Transverse colon (tissue), 4 donors: Measurements from ENCODE around the gene LAMC1.

Source experiments
- CTCF ChIP-seq, 5 experiments: fragments of 200-600 bp in 3 of 5; fragments of 450-650 bp in 2 of 5; sonication (generic) in 3 of 5; IDR thresholded peaks; 1 replicate in 2 of 5; 2 replicates in 3 of 5; pipeline ENCODE4 v1.5.1; 2016 to 2017; ENCODE audit warnings: antibody characterized with exemption in 5 of 5, inconsistent platforms in 3 of 5, mild to moderate bottlenecking in 2 of 5, moderate library complexity in 1 of 5
- EP300 ChIP-seq: sonication (generic); formaldehyde crosslinking; IDR thresholded peaks from one replicate; pipeline ENCODE4 v1.6.1; 2017; ENCODE audit warnings: antibody characterized with exemption, low read depth
- POLR2A ChIP-seq: fragments of 450-650 bp; IDR thresholded peaks from one replicate; pipeline ENCODE4 v1.6.1; 2016; ENCODE audit warnings: antibody characterized with exemption, mild to moderate bottlenecking, moderate library complexity
- POLR2AphosphoS5 ChIP-seq, 3 donors: sonication (generic); formaldehyde crosslinking; IDR thresholded peaks; one replicate each; pipeline ENCODE4 v1.6.1; 2016; ENCODE audit warnings: antibody characterized with exemption in 3 of 3

GRCh38 chr1:183148599-183148998 is 125.4 kb downstream of the LAMC1 start:
- TF ChIP-seq POLR2AphosphoS5 (IDR thresholded peaks at IDR 0.05) (peak in 2 of 3 donors; percentile 17 to 25), CTCF (IDR thresholded peaks at IDR 0.05) (no peak), POLR2A (no peak), EP300 (no peak)
